Measurements from ENCODE around the gene GALNT9.

- TF ChIP-seq EZH2 (IDR thresholded peaks at IDR 0.05; ENCODE audit: borderline replicate concordance, low read depth, low read length, severe bottlenecking) (no peak), CTCF (IDR thresholded peaks at IDR 0.05; ENCODE audit: borderline replicate concordance, extremely low read depth, low read length, poor library complexity, severe bottlenecking) (no peak)
Measured at GRCh38 chr12:132178801-132179401, 150.5 kb downstream of the GALNT9 start.

Data from DND-41 (cell line).